GM19463 (cell line): ENCODE results near the gene ZNF804B.

Experiments used
- ATAC-seq: cut with Tn5 transposase; IDR thresholded peaks from one replicate; pipeline ENCODE4 v1.9.1; 2021; ENCODE audit warnings: mild to moderate bottlenecking, moderate library complexity; ENCODE audit not compliant: unreplicated experiment

Gene ZNF804B

DNA sequence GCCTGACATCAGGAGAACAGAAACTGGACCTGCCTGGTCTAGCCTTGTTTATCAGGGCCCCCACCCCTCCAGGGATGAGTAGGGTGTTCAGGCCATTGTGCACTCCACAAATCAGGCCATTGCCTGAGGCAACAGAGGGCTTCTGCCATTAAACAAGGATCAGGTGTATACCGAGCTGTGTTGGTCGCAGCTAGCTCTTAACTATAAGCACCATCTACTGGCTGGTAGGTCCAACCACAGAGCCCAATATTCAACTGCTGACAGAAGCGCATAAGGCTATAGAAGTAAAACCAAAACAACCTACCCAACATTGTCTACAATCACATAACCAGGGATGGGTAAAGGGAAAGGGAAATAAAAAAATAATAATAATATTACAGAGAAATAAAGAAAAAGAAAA is 487.7 kb downstream of the ZNF804B start:
- ATAC-seq: no peak

DNA sequence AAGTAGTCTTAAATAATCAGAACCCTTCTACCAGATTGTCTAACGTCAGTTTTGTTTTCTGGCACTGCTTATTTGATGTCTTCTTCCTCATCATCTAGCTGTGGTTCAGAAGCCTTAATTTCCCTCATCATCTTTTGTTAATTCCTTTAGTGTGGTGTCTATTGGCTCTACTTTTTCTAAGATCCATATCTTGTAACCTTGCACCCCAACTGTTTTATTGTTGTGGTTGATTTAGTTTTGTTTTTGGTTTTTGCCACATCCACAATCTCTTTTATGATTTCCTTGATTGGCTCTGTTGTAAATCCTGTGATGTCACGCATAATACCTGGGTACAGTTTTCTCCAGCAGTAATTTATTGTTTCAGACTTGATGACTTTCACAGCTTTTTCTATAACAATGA is 499.6 kb downstream of the ZNF804B start:
- no peak for ATAC-seq

DNA sequence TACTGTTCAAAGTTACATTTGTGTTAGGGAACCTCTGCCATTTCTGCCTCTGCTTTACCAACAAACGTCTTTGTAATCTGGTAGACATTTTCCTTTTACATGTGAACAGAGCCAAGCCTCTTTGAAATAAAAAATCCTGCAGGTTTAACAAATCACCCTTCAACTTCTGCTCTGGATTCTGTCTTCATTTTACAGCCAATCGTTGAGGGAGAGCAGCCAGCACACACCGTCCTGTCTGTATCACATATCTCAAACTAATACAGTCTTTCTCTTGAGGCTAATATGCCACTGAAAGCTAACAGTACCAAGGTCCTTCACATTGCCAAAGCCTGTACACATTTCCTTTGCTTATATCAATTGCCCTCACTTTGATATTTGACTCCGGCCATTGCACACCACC is 504.6 kb downstream of the ZNF804B start:
- no peak for ATAC-seq

DNA sequence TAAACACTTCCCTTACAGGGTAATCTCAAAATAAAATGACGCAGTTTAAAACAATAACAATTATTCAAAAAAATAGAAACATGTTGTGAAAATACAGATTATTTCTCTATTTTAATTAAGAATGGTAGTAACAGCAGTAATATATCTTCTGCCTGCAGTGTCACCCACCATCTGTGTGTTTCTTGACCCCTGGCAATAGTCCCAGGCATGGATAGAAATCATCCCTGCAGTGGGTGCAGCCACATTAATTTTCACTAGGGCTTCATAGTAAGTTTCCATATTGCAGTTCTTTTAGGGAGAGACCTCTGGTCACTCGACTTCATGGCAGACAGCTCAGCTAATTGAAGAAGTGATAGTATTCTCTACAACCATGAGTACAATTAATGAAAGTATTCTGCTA is 506.1 kb downstream of the ZNF804B start:
- ATAC-seq: no peak

DNA sequence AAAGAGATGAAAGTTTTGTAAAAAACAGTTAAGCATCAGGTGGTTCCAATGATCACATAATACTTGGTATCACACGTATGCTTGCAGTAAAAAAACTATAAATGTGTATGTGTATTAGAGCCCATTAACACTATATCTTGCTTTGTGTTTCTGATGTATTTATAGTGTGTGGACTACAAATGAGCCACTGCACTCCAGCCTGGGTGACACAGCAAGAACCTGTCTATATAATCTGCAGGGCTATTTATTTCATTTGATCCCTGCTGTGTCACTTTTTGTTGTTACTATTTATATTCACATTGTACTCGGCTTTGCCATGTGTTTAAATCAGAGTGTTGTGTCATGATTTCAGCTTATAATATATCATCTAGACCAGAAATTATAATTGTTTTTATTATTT is 523.8 kb downstream of the ZNF804B start:
- no peak for ATAC-seq

DNA sequence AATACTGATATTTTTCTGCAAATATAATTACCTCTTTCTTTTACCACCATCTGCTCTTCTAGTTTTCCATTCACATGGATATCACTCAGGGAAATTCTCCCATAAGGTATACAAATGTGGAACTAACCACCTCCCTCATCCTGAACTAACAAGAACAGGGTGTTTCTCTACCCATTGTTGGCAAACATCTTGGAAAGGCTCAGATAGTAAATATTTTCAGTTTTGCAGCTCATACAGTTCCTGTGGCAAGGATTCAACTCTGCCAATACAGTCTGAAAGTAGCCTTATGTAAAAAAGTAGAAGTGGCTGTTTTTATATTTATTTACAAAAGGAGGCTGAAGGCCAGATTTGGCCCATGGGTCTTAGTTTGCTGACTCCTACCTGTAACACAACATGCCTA is 549.0 kb downstream of the ZNF804B start:
- no peak for ATAC-seq

DNA sequence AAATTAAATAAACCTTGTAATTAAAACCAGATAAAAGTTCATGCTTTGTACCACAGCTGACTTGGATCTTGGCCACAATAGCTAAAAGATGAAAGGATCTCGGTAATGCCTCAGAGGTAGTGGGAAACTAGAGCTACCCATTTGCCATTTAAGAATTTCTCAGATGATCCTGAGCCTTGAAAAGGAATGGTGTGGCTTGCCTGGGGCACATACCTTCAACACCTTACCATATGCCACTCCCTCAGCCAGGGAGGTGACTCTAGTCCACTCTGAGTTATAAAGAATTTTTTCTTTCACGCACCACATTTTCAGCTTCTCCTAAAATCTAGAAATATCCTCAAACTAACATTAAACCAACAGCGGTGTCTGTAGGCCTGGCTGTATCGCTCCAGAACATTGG is 552.4 kb downstream of the ZNF804B start:
- no peak for ATAC-seq

DNA sequence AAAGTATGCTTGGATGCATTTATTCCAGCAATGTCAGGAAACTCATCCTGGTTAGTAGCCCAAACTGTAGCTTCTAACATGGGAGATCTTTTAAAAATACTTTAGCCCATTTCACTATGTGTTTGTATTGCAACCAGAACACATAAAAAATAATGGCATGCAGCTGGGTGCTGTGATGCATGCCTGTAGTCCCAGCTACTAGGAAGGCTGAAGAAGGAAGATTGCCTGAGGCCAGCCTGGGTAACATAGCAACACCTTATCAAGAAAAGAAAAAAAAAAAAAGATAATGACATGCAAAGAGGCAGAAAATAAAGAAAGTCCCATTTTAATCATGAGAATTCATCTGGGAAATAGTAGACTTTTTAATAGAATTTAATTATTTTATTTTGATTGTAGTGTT is 553.1 kb downstream of the ZNF804B start:
- no peak for ATAC-seq

DNA sequence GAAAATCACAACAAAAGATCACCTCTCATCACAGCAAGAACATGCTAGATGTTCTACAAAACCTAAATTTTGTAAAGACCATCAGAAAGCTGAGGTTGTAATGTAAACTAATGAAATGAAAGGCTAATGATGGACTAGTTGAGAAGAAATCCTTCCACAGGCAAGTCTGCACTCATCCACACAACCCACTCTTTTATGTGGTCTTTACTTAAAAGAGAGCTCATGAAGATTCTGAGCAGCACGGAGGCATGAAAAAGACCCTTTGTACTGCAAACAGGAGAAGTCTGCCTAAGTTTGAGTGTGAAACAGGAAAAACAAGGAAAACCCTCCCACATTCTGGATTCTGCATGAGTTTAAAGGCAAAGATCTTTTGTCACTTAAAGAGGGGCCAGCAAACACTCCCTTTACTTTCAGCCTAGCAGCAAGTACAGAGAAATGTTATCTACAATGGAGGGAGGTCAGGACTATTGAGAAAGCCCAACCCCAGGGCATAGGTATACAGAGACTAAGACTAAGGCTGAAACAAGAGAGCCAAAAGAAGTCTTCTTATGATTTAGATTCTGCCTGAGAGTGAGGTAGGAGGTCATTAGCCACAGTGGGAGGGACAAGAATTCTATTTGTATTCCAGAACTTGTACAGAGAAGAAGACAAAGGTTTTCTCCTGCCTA is 557.2 kb downstream of the ZNF804B start:
- no peak for ATAC-seq

DNA sequence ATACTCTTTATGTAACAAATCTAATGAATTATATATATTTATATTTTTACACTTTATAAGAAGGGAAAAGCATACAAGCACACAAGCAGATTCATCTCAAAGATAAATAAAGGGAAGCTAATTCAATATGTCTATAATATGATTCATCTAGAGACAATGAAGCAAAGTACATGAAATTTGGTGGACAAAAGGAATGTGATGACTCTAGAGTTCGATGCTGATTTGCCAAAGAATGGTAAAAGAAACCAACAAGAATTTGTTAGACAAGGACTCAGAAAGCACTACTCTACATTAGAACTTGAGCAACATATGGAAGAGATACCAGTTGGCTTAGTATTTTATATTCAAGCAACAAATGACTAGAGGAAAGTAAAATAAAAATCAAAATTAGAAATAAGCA is 572.5 kb downstream of the ZNF804B start:
- ATAC-seq: no peak

DNA sequence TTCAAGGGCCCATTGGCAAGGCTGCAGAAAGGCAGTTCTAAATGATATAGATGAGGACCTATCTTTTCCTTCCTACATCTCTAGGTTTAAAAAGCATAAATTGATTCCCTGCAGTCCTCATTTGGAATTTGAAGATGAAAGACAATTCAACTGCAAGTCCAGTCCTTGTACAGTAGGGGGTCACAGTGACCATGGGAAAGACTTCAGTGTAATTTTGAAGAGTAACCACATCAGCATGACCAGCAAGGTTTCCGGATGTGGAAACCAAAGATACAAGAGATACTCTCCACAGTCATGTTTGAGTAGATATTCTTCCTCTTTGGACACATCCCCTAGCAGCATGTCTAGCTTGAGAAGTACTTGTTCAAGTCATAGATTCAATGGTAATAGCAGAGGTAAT is 575.3 kb downstream of the ZNF804B start:
- ATAC-seq: no peak

DNA sequence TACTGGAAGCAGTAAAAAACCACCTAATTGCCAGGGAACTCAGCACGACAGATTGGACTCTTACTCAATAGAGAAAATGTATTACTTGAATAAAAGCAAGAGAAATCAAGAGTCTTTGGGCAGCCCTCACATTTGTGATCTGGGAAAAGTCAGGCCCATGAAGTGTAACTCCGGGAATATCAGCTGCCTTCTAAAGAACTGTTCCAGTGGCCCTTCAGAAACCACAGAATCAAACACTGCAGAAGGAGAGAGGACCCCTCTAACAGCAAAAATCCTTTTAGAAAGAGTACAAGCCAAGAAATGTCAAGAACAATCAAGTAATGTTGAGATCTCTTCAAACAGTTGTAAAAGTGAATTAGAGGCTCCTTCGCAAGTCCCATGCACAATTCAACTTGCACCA is 576.0 kb downstream of the ZNF804B start:
- ATAC-seq: no peak

DNA sequence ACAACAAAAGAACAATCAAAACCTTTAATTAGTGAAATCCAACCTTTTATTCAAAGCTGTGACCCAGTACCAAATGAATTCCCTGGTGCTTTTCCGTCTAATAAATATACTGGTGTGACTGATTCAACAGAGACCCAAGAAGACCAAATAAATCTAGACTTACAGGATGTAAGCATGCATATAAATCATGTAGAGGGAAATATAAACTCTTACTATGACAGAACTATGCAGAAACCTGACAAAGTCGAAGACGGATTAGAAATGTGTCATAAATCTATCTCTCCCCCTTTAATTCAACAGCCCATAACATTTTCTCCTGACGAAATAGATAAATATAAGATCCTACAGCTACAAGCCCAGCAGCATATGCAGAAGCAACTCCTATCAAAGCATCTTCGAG is 576.6 kb downstream of the ZNF804B start:
- ATAC-seq: no peak

DNA sequence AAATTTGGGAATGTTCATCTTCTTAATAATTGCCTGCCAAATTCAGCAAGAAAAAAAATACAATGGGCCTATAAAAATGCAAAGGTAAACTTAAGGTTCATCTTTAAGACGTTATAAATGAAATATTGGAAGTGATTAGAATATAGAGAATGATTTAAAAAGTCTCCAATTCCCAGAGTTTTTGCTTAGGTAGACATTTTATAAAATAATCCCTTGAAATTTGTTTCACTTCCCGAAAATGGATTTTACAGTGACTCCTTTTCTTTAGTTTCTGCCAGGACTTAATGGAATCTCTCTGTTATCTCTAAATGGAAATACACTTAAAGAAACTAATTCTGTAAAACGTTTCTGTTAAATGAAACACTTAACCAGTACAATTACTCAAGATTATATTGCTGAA is 580.2 kb downstream of the ZNF804B start:
- ATAC-seq: no peak

DNA sequence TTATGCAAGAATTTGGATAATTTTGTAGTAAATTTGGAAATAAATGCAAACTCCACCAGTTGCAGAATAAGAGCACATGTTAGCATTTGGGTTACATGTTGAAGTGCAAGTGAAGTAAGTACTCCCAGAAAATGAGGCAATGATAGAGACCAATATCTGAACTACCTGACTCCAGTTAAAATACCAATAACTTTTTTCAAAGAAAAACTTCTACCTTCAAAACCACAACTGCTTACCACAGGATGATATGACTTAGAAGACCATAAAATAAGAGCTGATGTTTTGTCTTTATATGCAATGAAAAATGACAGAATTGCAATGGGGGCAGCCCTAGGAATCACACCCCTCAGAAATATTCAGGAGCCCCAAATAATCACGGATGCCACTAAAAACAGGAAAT is 597.6 kb downstream of the ZNF804B start:
- no peak for ATAC-seq

DNA sequence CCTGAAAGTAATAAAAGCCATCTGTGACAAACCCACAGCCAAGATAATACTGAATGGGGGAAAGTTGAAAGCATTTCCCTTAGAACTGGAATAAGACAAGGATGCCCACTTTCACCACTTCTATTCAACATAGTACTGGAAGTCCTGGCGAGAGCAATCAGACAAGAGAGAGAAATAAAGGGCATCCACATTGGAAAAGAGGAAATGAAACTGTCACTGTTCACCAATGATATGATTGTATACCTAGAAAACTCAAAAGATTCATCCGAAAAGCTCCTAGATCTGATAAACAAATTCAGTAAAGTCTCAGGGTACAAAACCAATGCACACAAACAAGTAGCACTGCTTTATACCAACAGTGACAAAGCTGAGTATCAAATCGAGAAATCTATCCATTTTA is 617.7 kb downstream of the ZNF804B start:
- ATAC-seq: no peak

DNA sequence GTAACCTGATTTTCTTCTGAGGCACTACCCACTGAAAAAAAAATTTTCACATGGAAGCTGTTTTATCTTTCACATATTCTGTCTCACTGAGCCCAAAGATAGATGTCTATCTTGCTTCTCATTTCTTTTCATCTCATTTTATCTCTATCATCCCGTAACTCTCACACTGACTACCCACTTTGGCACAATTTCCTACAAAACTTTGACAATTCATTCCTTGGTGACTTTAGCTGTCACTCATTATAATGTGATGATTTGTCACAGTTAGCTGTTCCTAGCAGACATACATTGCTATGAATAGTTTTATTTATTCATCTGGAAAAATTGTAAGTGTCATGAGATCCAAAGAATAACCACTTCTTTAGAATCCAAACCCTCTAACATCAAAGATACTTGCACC is 625.9 kb downstream of the ZNF804B start:
- ATAC-seq: no peak
